Kidney (tissue), 14 donors: ENCODE measurements around the gene FAM20A. TPM values are rescaled to one million over a fixed set of nuclear protein-coding genes. Genes with fewer than 3 reads are reported as not detected.
A peak's percentile ranks its signal among the peaks of the same experiment; 100 is the strongest.

Experiments used
- DNase-seq, 5 donors: peaks; one replicate each; pipeline ENCODE4 v3.0.0-alpha.2; 2013 to 2020
- FAIRE-seq: peaks from 2 replicates; lab custom pipeline; 2012; peaks lifted over from hg19 to GRCh38; lab: Jason Lieb, UNC
- H3K27ac ChIP-seq, 2 donors: one replicate each; pipeline ENCODE4 v1.7.0; 2013; ENCODE audit warnings: low read depth in 2 of 2, low read length in 2 of 2, inconsistent platforms in 1 of 2
- H3K27me3 ChIP-seq: one replicate; pipeline ENCODE4 v1.7.1; 2013; ENCODE audit warnings: low read length, inconsistent platforms; ENCODE audit not compliant: control insufficient read depth, insufficient read depth
- H3K36me3 ChIP-seq, 3 donors: one replicate each; pipeline versions ENCODE4 v1.7.0 to v1.7.1; 2013; ENCODE audit warnings: low read length in 3 of 3, control low read depth in 1 of 3, inconsistent platforms in 1 of 3; ENCODE audit not compliant: insufficient read depth in 3 of 3, control insufficient read depth in 2 of 3
- H3K4me1 ChIP-seq, 3 donors: one replicate each; pipeline versions ENCODE4 v1.7.0 to v1.7.1; 2013; ENCODE audit warnings: low read length in 3 of 3, inconsistent platforms in 1 of 3, low read depth in 1 of 3; ENCODE audit not compliant: control insufficient read depth in 2 of 3, insufficient read depth in 2 of 3
- H3K4me3 ChIP-seq, 3 donors: one replicate each; pipeline versions ENCODE4 v1.7.0 to v1.8.1; 2013; ENCODE audit warnings: low read length in 3 of 3, control low read depth in 1 of 3, inconsistent platforms in 1 of 3
- H3K9ac ChIP-seq, 3 donors: one replicate each; pipeline versions ENCODE4 v1.7.0 to v1.7.1; 2013; ENCODE audit warnings: low read length in 3 of 3, control low read depth in 1 of 3, inconsistent platforms in 1 of 3
- H3K9me3 ChIP-seq, 3 donors: one replicate each; pipeline versions ENCODE4 v1.7.0 to v1.7.1; 2013; ENCODE audit warnings: low read length in 3 of 3, control low read depth in 1 of 3, inconsistent platforms in 1 of 3; ENCODE audit not compliant: control insufficient read depth in 2 of 3, insufficient read depth in 1 of 3
- CTCF ChIP-seq: IDR thresholded peaks from 3 replicates; pipeline ENCODE4 v1.5.1; 2012; ENCODE audit warnings: mild to moderate bottlenecking, moderate library complexity, borderline replicate concordance; ENCODE audit not compliant: insufficient read depth; ENCODE audit errors: extremely low read depth
- intact Hi-C: fragments of 100-400 bp; cut with DNase I; formaldehyde crosslinking; loops from one replicate; pipeline ENCODE4 v1.11.1; 2022
- polyA plus RNA-seq: library from polyadenylated mRNA; stranded (reverse); fragments of 350-450 nt; fragmentation: Illumina TruSeq; extraction: RNeasy Lipid Tissue Mini Kit (QIAGEN cat#74804); gene quantifications from one replicate; pipeline ENCODE4 v1.2.3, GENCODE V29; 2014; ENCODE audit warnings: low read depth, low replicate concordance; ENCODE audit not compliant: insufficient read depth
- total RNA-seq: library from RNA; stranded (reverse); fragmentation: NEBNext Ultra II Directional; extraction: Animal tissue kit (Norgen Biotek cat#: 25700); gene quantifications from one replicate; pipeline ENCODE4 v1.2.1, GENCODE V29; 2021
- donor health status: control.
- donor health status: control.
- donor health status: control.
- donor health status: control.
- donor health status: control.
- donor health status: DM: yes; HTN: yes; CAD: no.
- donor health status: Normal renal cell carcinoma (clear cell type).

FAM20A gene
- total and polyA plus RNA-seq, 2 donors from 2014 or later: 65.8 to 77.7 TPM

GRCh38 chr17:68560966-68561720 lies 40.0 kb downstream of the FAM20A start:
- H3K9ac ChIP-seq: no peak overlapping the region
- peaks cover 0 to 2% (median 0%) of the 10 kb centered on the region in 3 donors for H3K36me3 ChIP-seq
- H3K9me3 ChIP-seq: no peaks in the 10 kb centered on the region
- no peaks in the 10 kb centered on the region for H3K4me1 ChIP-seq
- H3K27me3 ChIP-seq: no peaks in the 10 kb centered on the region
- peak in 1 of 5 donors; percentile 46 for DNase-seq
- no peak for TF ChIP-seq CTCF
- no peak overlapping the region for H3K27ac ChIP-seq
- intact Hi-C loops: no loop called here
- no peak for FAIRE-seq
- H3K4me3 ChIP-seq: no peak overlapping the region

GRCh38 chr17:68559316-68559715 lies 41.9 kb downstream of the FAM20A start:
- H3K27ac ChIP-seq: no peak overlapping the region
- peaks cover 0 to 4% (median 0%) of the 10 kb centered on the region in 3 donors for H3K36me3 ChIP-seq
- intact Hi-C loops: no loop called here
- H3K4me1 ChIP-seq: no peaks in the 10 kb centered on the region
- H3K4me3 ChIP-seq: no peak overlapping the region
- no peak for DNase-seq
- H3K27me3 ChIP-seq: no peaks in the 10 kb centered on the region
- H3K9me3 ChIP-seq: no peaks in the 10 kb centered on the region
- no peak for FAIRE-seq
- no peak for TF ChIP-seq CTCF
- H3K9ac ChIP-seq: no peak overlapping the region

GRCh38 chr17:68556551-68556950 lies 44.6 kb downstream of the FAM20A start:
- no peaks in the 10 kb centered on the region for H3K4me1 ChIP-seq
- TF ChIP-seq CTCF: no peak
- H3K4me3 ChIP-seq: no peak overlapping the region
- FAIRE-seq (no peak), DNase-seq (no peak)
- H3K9me3 ChIP-seq: no peaks in the 10 kb centered on the region
- no peak overlapping the region for H3K9ac ChIP-seq
- H3K27me3 ChIP-seq: no peaks in the 10 kb centered on the region
- H3K36me3 ChIP-seq: peaks cover 0 to 4% (median 0%) of the 10 kb centered on the region in 3 donors
- H3K27ac ChIP-seq: no peak overlapping the region
- intact Hi-C loops: no loop called here
